Stimulated activated naive CD8-positive, alpha-beta T cell treated with anti-CD3 and anti-CD28 coated beads, Interleukin-15, Interleukin-2, amounts not matched to agents 100 U/mL and 50 U/mL, for 24 hours (primary cell): Measurements from ENCODE around the gene GRK5.

Experiments
- ATAC-seq: fragments of 150-1000 bp; cut with Tn5 transposase; one replicate; pipeline ENCODE4 v1.10.0; 2021
- DNase-seq: peaks from one replicate; pipeline ENCODE4 v3.0.0; 2021

Gene GRK5

GRCh38 chr10:119301397-119301796 lies 94.0 kb downstream of the GRK5 start:
- DNase-seq: peak; percentile 71
- ATAC-seq: peak; percentile 68

DNA sequence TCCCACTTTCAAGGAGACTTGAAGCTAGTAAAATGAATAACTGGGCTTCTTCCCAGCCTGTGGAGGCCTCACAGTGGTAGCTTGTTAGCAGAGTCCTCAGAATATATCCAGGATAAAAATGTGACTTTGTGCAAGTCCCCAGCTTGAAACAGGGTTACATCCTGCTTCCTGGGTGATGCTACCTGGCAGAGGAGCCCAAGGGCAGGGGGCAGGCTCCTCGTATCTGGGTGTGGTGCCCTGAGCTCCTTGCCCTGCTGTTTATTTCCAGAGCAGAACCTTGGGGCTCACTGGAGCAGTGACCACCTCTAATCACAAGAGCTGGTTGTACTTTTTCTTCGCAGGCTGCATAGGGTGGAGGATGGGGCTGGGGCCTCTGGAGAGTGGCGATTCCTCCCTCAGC lies 94.8 kb downstream of the GRK5 start:
- no peak for DNase-seq
- no peak for ATAC-seq

GRCh38 chr10:119302591-119303253 lies 95.4 kb downstream of the GRK5 start:
- ATAC-seq: no peak

DNA sequence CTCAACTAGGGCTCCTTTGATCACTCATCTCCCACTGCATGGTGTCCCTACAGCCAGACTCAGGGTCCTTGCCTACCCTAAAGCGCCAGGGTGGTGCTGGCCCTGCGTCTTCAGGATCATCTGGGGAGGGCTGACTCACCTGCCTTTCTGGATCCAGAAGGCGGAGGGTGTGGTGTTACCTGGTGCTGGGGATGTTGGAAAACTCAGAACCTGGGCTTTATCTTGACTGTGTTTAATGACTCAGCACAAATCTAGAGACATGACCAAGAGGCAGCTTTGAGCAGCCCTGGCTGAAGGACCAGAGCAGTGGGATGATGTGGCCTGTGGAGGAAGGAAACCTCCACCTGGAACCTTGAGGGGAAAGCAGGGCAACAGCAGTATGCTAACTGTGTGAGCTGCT lies 96.5 kb downstream of the GRK5 start:
- no peak for ATAC-seq
- no peak for DNase-seq

More at GRCh38 chr10:119302591-119303253, 95.4 kb downstream of the GRK5 start:
- DNase-seq: no peak

GRCh38 chr10:119304541-119304940 lies 97.2 kb downstream of the GRK5 start:
- no peak for ATAC-seq
- DNase-seq: peak; percentile 22

GRCh38 chr10:119305860-119306513 lies 98.6 kb downstream of the GRK5 start:
- peak; percentile 82 for ATAC-seq
- DNase-seq: peak; percentile 88

DNA sequence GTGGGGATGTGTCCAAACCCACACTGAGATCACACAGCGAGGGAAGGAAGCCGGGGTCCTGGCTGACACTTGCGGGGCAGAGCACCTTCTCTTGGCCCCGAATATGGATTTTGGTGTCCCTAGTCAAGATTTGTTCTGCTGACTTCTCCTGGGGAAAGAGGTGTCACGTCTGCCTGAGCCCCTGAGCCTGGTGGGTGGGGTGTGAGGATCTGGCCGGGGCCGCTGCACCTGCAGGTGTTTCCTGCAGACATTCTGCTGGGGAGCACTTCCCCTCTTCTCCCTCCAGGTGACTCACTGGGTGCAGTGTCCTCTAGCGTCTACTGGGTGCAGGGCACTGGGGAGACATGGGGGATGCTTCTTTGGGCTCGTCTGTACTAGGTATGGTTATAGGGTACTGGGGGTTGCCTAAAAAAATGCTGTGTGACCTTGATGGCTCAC lies 99.2 kb downstream of the GRK5 start:
- ATAC-seq (peak; percentile 78), DNase-seq (peak; percentile 75)

- peak; percentile 57 for ATAC-seq
- no peak for DNase-seq
Measured at GRCh38 chr10:119306986-119307392, 99.6 kb downstream of the GRK5 start.

DNA sequence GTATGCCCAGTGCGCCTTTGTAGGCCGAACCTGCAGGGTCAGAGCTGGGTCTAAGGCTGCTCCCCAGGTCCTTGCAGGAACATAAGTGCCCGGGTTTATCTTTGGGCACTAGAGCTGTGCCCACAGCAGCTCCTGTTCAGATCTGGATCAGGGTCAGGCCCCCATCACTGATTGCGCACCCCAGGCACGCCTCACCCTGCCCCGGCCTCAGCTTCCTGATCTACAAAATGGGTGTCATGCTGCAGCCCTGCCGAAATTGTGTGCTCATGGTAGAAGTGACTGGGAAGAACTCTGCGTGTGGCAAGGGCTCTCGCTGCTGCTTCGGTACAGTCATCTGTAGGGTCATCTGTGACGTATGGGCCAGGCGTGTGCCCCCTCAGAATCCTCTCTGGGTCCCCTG lies 100.7 kb downstream of the GRK5 start:
- ATAC-seq (no peak), DNase-seq (no peak)

DNA sequence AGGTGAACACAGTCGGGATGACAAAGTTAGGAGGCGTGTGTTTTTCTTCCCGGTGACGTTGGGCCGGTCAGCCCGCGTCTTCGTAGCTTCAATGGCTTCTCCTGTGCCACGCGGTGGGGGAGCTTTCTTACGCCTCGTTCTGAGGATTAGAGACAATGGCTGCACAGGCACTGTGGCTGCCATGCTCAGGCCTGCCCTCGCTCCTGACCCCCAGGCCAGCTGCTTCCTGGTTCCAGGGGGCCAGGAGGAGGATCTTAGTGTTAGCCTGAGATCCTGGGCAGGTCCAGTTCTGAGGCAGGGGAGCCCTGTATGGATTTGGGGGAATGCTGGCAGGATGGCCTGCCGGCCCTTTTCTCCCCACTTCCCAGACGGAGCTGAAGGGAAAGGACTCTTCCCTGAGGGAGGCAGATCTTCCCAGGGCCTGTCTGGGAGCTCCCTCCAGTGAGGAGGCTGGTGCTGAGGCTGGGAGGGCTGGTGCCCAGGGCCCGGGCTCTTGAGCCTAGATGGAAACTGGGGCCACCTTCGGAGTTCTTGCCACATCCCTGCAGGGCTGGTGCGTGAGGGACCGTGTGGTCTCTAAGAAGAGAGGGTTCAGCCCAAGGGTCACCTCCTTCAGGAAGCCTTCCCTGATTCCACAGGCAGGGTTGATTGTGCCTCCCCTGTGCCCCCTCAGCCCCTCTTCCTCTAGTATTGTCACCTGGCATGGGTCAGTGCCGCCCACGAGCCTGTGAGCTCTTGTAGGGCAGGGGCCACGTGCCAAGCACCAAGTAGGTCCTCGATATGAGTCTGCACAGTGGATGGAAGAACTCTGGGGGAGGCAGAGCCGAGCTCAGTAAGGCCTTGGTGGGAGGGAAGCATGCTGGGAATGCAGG lies 101.4 kb downstream of the GRK5 start:
- no peak for ATAC-seq
- no peak for DNase-seq

DNA sequence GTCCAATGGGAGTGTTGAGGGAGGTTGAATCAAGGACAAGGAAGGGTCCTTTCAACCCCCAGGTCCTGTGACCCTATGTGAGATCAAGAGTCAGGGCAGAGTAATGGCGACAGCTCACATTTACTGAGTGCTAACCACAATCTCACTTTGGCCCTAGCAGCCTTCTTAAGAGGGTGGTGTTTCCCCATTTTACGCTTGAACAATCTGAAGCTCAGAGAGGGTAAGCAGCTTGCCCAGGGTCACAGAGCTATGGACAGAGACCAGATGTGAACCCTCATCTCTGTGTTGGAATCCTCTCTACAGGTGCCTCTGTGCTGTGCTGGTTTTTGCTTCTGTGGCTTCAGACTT lies 102.0 kb downstream of the GRK5 start:
- no peak for DNase-seq
- ATAC-seq: no peak

DNA sequence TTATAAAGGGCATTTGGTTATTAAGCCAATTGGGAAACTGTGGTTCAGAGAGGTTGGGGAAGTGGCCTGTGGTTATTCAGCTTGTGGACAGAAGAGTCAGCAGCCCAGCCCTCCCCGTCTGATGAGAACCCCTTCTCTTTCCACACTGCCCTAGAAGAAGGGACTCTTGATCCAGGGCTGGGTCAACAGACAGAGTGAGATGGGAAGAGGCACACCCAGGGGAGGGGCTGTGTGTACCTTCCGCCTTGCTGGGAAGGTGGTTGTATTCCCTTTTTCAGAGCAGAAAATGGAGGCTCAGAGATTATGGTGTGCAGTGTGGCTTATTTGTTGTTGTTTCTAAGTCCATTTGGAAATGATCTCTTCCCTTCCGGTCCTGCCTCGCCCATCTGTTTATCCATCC lies 103.4 kb downstream of the GRK5 start:
- DNase-seq: no peak
- no peak for ATAC-seq

DNA sequence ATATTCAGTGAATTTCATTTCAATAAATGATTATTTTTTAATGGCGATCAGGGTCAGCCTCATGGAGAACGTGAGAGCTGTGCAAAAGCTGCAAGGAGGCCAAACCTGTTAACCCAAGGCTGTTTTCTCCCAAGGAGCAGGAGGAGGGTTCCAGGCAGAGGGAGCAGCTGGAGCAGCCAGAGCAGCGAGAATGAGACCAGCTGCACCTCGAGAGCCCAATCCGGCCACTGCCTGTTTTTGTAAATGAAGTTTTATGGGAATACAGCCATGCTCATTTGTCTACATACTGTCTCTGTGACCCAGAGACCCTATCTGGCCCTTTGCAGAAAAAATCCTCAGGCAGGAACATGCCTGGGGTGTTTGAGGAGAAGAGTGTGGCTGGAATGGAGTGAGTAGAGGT lies 104.9 kb downstream of the GRK5 start:
- ATAC-seq (no peak), DNase-seq (no peak)

DNA sequence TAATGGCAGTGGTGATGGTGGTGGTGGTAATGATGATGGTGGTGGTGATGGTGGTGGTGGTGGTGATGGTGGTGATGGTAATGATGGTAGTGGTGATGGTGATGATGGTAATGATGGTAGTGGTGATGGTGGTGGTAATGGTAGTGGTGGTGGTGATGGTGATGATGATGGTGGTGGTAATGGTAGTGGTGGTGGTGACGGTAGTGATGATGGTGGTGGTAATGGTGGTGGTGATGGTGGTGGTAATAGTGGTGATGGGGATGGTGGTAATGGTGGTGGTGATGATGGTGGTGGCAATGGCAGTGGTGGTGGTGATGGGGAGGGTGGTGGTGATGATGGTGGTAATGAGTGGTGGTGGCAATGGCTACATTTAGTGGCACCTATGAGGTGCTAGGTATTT lies 105.7 kb downstream of the GRK5 start:
- no peak for ATAC-seq

DNA sequence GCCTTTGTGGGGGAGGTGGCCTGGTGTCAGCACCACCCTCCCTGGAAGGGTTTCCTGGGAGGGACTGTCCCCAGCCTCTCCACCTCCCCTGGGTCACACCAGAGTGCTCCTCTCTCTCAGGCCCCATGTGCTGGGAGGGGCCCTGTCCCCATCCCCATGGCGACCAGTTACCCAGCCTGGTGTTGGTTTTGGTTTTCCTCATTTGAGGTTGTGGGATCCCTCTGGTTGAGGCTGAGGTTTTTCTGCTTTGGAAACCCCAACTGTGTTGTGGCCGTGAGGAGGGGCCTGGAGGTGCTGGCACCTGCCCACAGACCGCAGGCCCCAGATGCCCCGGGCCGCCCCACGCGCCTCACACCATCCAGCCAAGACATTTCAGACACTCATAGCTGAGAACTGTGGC lies 106.3 kb downstream of the GRK5 start:
- peak; percentile 83 for DNase-seq
- peak; percentile 62 for ATAC-seq

More for the DNA sequence above, 105.7 kb downstream of the GRK5 start:
- DNase-seq: no peak

DNA sequence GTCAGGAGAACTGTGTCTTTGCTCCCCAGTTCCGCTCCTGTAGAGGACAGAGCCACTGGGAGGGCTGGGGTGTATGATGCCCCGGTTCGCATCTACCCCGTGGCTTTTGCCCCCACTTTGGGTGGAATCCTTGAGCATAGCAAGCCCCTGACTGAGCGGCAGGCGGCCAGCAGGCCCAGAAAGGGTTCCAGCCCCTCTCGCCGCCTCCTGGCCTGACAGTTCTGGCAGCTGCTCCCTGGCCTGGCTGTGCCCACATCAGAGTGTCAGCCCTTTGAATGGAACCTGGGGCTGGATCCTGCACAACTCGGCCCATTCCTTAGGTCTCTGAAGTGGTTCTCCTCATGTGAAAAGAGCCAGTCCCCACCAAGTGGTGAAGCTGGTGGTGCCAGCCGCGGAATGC lies 106.7 kb downstream of the GRK5 start:
- ATAC-seq (no peak), DNase-seq (no peak)

GRCh38 chr10:119314486-119314885 lies 107.1 kb downstream of the GRK5 start:
- no peak for DNase-seq
- no peak for ATAC-seq

DNA sequence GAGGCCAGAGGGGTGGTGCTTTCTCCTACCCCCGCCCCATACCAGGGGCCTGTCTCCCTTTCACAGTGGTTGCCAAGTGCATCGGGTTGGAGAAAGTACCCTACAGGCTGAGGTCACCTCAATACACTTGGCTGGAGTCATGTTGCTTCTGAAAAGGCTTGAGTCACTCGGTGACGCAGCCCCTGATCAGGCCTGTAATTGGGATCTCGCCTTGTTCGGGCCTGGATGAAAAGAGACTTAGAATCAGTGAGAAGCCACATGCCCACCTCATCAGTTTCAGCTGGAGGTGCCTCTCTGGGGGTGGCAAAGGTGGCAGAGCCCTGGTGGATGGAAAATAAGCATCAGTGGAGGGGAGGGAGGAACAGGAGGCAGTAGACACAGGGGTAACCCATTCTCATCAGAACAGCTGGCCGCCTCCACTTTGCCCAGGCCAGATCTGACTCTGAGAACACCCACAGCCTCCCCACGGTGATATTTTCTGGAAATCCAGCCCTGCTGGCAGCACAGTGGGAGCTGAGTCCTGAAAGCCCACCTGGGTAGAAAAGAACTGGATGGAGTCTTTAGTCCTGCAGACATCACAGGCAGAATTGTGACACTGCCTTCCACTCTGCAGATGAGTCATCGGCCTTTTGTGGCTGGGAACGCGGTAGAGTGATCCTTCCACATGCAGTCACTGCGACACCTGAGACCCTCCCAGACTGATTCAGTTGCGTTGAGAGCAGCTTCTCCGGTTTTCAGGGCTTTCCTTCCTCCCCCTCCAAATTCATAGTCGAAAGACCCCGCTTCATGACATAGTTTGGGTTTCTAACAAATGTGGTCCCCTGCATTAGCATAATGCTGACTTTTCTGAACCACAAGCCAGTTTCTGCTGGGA lies 108.0 kb downstream of the GRK5 start:
- peak; percentile 79 for ATAC-seq
- peak; percentile 82 for DNase-seq

DNA sequence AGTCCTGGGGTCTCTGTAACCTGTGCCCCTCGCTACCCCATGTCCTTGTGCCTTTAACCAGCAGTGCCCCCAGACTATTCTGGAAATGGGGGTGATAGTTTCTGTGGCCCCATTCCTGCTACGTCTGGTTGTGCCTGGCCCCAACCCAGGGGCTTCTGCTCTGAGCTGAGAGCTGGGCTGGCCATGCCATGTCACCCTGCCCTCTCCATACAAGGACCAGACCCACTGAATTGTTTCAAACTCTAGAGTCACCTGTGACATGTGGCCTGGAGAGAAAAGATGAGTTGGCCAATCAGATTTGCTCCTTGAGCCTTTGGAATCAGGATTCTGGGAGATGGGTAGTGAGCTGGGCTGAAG lies 108.6 kb downstream of the GRK5 start:
- ATAC-seq (no peak), DNase-seq (no peak)

DNA sequence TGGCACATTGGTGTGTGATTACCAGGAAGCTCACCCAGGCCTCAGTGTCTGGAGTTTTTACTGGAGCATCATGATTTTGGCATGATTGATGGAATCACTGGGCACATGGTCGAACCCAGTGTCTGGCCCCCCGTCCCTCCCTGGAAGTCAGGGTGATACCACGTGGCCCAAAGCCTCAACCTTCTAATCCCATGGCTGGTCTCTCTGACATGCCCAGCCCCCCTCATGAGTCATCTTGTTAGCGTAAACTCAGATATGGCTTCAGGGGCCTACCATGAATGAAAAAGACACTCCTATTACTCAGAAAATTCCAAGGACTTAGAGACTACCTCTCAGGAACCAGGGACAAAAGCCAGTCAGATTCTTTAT lies 109.3 kb downstream of the GRK5 start:
- DNase-seq (peak; percentile 41), ATAC-seq (no peak)

GRCh38 chr10:119318411-119319160 lies 111.2 kb downstream of the GRK5 start:
- ATAC-seq: no peak
- DNase-seq: no peak
